Breast epithelium (tissue), 4 donors: ENCODE data around the gene VPS29. TPM values are rescaled to one million over a fixed set of nuclear protein-coding genes. Genes with fewer than 3 reads are reported as not detected.
"Not testable (repeated sequence)": the region's sequence is repeated elsewhere in the genome, so short reads cannot be mapped to it uniquely, and the experiment has no call there.

ENCODE experiments used
- DNase-seq, 2 donors: peaks; one replicate each; pipeline ENCODE4 v3.0.0-alpha.2; 2019; ENCODE audit warnings: low spot score in 2 of 2
- H3K27ac ChIP-seq, 2 donors: fragments of 200-600 bp; sonication (generic) in 1 of 2; one replicate each; pipeline ENCODE4 v1.5.1; 2016 to 2019; ENCODE audit warnings: mild to moderate bottlenecking in 1 of 2
- H3K27me3 ChIP-seq, 2 donors: fragments of 200-600 bp; sonication (generic) in 1 of 2; one replicate each; pipeline versions ENCODE4 v1.5.1 to v1.6.0; 2017 to 2019; ENCODE audit warnings: control low read depth in 1 of 2, mild to moderate bottlenecking in 1 of 2
- H3K36me3 ChIP-seq: fragments of 200-600 bp; one replicate; pipeline ENCODE4 v1.5.1; 2019
- H3K4me1 ChIP-seq, 2 donors: fragments of 200-600 bp; sonication (generic); one replicate each; pipeline ENCODE4 v1.5.1; 2016 to 2019; ENCODE audit warnings: control low read depth in 1 of 2
- H3K4me3 ChIP-seq, 3 donors: fragments of 200-600 bp; sonication (generic); 1 replicate in 2 of 3; 2 replicates in 1 of 3; pipeline ENCODE4 v1.5.1; 2016 to 2019; ENCODE audit warnings: mild to moderate bottlenecking in 3 of 3, moderate library complexity in 2 of 3
- H3K9me3 ChIP-seq, 2 donors: fragments of 200-600 bp; sonication (generic) in 1 of 2; one replicate each; pipeline ENCODE4 v1.5.1; 2016 to 2019; ENCODE audit warnings: control low read depth in 1 of 2
- CTCF ChIP-seq, 3 donors: fragments of 450-650 bp; IDR thresholded peaks; one replicate each; pipeline ENCODE4 v1.5.1; 2016 to 2017; ENCODE audit warnings: antibody characterized with exemption in 3 of 3, mild to moderate bottlenecking in 3 of 3, moderate library complexity in 3 of 3
- POLR2A ChIP-seq: fragments of 450-650 bp; IDR thresholded peaks from one replicate; pipeline ENCODE4 v1.6.1; 2016; ENCODE audit warnings: antibody characterized with exemption, mild to moderate bottlenecking, moderate library complexity
- POLR2AphosphoS5 ChIP-seq, 3 donors: sonication (generic); formaldehyde crosslinking; IDR thresholded peaks; one replicate each; pipeline ENCODE4 v1.6.1; 2017; ENCODE audit warnings: antibody characterized with exemption in 3 of 3
- intact Hi-C: fragments of 100-400 bp; cut with DNase I; formaldehyde crosslinking; loops from one replicate; pipeline ENCODE4 v1.15.1; 2023; ENCODE audit warnings: low total_unique reads
- total RNA-seq, 3 donors: library from RNA; depleted of rRNA; stranded (reverse); fragments of >200 nt; gene quantifications; one replicate each; pipeline ENCODE4 v1.1.0, GENCODE V29; 2016

Gene VPS29
- total RNA-seq, 3 donors from 2014 or later: 82.9 to 135 (median 96.7) TPM

- TF ChIP-seq POLR2A (no peak), POLR2AphosphoS5 (IDR thresholded peaks at IDR 0.05) (no peak), CTCF (IDR thresholded peaks at IDR 0.05) (no peak)
- H3K27ac ChIP-seq: no peak overlapping the region
- intact Hi-C loops: no loop called here
Observed at GRCh38 chr12:110465024-110465423, 36.9 kb downstream of the VPS29 start.

GRCh38 chr12:110461189-110461588 lies 40.7 kb downstream of the VPS29 start:
- H3K9me3 ChIP-seq, intact Hi-C loops, H3K27ac ChIP-seq, H3K27me3 ChIP-seq, H3K4me1 ChIP-seq, H3K36me3 ChIP-seq, DNase-seq, H3K4me3 ChIP-seq: not testable (repeated sequence)

More at GRCh38 chr12:110465024-110465423, 36.9 kb downstream of the VPS29 start:
- H3K4me3 ChIP-seq: no peak overlapping the region
- no peak for DNase-seq
- no peaks in the 10 kb centered on the region for H3K27me3 ChIP-seq
- no peaks in the 10 kb centered on the region for H3K4me1 ChIP-seq
- no peaks in the 10 kb centered on the region for H3K36me3 ChIP-seq
- H3K9me3 ChIP-seq: no peaks in the 10 kb centered on the region

- intact Hi-C loops: loop anchor here (5.0 kb wide), 1 partner anchor 1034 kb away; no protein-coding TSS in a partner anchor
- no peaks in the 10 kb centered on the region for H3K4me1 ChIP-seq
- no peak for TF ChIP-seq POLR2AphosphoS5 (IDR thresholded peaks at IDR 0.05)
- TF ChIP-seq POLR2A: no peak
- TF ChIP-seq CTCF (IDR thresholded peaks at IDR 0.05): no peak
- DNase-seq: no peak
- H3K4me3 ChIP-seq: no peak overlapping the region
- H3K27ac ChIP-seq: no peak overlapping the region
- H3K36me3 ChIP-seq: no peaks in the 10 kb centered on the region
- H3K9me3 ChIP-seq: no peaks in the 10 kb centered on the region
- no peaks in the 10 kb centered on the region for H3K27me3 ChIP-seq
Observed at GRCh38 chr12:110458756-110459155, 43.2 kb downstream of the VPS29 start.

GRCh38 chr12:110453569-110454296 lies 48.2 kb downstream of the VPS29 start:
- no peaks in the 10 kb centered on the region for H3K27me3 ChIP-seq
- DNase-seq: no peak
- no peak for TF ChIP-seq CTCF (IDR thresholded peaks at IDR 0.05)
- no peak for TF ChIP-seq POLR2A
- TF ChIP-seq POLR2AphosphoS5 (IDR thresholded peaks at IDR 0.05): no peak
- no peak overlapping the region for H3K27ac ChIP-seq
- intact Hi-C loops: no loop called here
- no peak overlapping the region for H3K4me3 ChIP-seq
- no peaks in the 10 kb centered on the region for H3K4me1 ChIP-seq
- no peaks in the 10 kb centered on the region for H3K36me3 ChIP-seq
- no peaks in the 10 kb centered on the region for H3K9me3 ChIP-seq

- intact Hi-C loops: no loop called here
- no peaks in the 10 kb centered on the region for H3K36me3 ChIP-seq
- no peak for TF ChIP-seq POLR2AphosphoS5 (IDR thresholded peaks at IDR 0.05)
- TF ChIP-seq CTCF (IDR thresholded peaks at IDR 0.05): no peak
- no peak for TF ChIP-seq POLR2A
- no peaks in the 10 kb centered on the region for H3K4me1 ChIP-seq
- H3K4me3 ChIP-seq: no peak overlapping the region
- H3K27ac ChIP-seq: no peak overlapping the region
- no peaks in the 10 kb centered on the region for H3K27me3 ChIP-seq
- H3K9me3 ChIP-seq: no peaks in the 10 kb centered on the region
- DNase-seq: no peak
Observed at GRCh38 chr12:110451263-110451662, 50.6 kb downstream of the VPS29 start.
